HG02943 (cell line): Measurements from ENCODE around the gene B3GAT1.

Experiments
- ATAC-seq: cut with Tn5 transposase; IDR thresholded peaks from one replicate; pipeline ENCODE4 v1.9.1; 2021; ENCODE audit warnings: mild to moderate bottlenecking, low read depth, moderate library complexity; ENCODE audit not compliant: unreplicated experiment

B3GAT1 gene

DNA sequence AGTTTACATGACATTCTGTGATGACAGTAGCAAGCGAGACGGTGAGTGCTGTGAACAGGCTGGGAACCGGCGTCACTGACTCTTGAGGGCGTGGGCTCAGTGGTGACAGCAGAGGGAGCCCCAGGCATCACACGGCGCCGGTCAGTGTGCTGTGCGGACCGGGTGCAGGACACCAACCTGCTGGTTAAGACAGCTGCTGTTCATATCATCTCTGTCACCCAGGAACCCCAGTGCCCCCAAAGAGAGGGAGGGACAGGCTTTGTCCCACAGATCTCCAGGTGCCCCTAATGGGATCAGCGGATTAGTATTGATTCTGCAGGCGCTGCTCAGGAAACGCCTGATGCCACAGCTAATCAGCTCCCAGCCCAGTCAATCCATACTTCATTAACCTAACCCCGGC lies 18.4 kb downstream of the B3GAT1 start:
- ATAC-seq = no peak

DNA sequence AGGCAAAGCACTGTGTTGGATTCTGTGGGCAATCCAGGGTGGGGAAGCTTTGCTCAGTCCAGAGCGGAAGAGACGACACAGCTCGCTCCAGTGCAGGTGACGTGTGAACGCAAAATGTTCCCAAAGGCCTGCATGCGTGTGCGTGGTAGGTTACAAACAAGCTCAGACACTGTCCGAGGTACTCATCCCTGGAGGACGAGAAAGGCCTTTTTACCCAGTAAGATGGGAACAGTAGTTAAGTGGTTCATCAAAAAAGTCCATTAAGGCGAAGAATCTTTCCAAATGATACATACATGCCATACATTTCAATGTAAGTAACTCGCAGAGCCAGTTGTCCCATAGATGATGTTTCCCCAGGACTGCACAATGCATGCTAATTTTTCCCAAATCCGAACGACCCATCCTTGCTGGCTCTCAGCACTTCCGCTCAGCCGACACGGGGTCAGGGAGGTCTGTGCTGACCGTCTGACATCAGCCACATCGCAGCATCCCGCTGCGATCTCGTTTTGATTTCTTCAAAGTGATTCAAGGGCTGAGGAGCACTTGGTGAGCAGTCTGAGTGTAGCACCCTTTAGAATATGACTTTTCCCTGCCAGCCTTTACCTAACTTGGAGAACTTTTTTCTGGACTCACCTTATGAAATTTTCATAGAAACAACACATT lies 19.0 kb downstream of the B3GAT1 start:
- no peak for ATAC-seq

DNA sequence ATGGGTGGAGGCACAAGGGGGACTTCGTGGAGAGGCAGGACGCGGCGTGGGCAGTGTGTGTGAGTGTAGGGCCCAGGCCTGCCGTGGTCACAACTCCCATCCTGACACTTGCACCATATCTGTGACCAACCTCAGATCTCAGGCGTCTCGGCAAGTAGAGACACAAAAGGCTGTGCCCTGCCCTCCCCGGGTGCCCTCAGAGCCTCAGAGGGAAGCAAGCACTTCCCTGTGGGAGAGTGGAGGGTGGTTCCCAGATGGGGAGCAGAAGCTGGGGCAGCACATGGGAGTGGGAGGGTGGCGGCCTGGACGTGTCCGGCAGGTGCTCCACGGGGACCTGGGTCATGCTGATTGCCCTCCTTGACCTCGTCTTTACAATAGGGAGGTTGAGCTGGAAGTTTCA lies 20.4 kb downstream of the B3GAT1 start:
- ATAC-seq = no peak

DNA sequence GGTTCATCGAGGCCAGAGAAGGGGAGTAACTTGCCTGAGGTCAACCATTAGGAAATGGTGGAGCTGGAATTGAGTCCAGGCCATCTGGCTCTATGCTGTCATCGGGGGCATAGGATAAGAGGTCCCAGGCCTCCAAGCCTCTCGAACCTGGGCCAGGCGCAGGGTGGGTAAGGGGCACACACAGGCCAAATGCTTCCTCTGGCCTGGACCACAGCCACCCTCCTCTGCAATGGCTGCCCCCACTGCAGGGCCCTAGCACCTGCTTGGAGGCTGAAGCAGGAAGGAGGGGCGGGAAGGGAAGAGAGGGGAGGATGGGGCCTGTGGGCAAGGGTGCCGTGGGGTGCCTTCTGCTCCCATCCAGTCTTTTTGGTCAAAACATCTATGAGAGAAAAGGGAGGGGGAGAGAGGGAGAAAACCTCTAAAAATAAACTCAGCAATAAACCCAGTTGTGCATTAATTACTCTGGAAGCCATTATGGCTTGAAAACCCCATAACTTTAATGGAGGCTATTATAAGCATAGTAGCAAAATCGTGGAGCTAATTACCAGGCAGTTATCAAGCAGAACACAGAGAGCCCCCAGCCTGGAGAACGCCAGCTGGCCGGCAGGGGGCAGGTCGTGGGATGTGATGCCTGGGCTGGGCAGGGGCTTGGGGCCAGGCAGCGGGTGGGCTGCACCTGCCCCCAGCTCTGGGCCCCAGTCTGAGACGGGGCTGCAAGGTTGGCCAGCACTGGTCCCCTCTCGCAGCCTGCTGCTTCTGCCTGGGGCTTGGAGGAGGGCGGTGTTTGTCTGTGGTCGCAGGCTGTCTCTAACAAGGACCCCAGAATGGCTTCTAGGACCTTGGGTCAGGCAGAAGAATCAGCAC lies 21.1 kb downstream of the B3GAT1 start:
- no peak for ATAC-seq

DNA sequence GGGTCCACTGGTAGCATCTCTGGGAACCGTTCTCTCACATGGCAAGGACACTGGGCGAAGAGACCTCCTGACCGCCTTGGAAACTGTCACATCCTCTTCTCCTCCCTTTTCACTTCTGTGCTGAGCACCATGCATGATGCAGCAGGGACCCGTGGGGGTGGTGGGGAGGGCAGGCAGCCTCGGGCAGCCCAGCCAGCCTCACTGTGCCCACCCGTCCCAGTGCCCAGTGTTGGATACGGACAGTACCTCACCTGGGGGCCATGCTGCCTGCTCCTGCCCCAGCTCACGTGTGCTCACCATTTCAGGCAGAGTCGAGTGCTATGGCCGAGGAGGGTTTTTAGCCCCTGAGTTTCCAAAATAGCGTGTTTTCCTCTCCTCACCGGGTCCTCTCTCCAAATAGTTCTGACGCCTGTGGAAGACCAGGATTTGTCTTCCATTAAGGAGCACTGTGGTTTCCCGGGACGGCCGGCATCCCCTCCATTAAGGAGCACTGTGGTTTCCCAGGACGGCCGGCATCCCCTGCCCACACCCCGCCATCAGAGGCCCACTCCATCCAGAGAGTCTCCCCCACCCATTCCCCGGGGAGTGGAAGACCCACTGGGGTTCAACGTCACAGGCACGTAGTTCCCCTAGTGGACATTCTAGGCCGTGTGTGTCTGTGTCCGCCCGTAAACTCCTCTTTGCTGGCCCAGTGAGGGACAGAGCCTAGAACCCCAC lies 22.4 kb downstream of the B3GAT1 start:
- ATAC-seq = no peak

DNA sequence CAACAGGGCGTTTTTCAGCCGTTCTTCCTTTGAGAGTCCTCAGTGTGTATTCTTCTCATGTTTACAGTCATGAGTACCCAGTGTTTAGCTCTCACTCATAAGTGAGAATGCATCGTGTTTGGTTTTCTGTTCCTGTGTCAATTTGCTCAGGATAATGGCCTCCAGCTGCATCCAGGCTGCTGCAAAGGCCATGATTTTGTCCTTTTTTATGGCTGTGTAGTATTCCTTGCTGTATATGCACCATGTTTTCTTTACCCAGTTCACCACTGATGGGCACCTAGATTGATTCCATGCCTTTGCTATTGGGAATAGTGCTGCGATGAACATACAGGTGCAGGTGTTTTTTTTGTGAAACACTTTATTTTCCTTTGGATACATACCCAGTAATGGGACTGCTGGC lies 23.5 kb downstream of the B3GAT1 start:
- ATAC-seq = no peak

DNA sequence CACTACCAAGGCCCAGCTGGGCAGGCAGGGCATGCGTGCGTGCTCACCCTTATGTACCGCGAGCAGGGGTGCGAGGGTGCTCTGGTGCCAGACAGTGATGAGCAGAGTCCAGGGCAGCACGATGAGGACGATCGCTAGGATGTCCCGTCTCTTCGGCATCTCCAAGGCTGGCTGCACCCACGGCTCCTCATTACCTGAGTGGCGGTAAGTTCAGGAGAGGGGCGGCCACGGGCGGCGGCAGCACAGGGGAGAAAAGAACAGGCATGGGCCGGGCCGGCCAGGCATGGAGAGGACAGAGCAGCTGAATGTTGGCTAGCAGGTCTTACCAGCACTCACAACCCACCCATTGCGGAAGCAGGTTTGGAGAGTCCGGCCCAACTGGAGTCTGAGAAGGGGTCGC lies 24.5 kb downstream of the B3GAT1 start:
- ATAC-seq = no peak

DNA sequence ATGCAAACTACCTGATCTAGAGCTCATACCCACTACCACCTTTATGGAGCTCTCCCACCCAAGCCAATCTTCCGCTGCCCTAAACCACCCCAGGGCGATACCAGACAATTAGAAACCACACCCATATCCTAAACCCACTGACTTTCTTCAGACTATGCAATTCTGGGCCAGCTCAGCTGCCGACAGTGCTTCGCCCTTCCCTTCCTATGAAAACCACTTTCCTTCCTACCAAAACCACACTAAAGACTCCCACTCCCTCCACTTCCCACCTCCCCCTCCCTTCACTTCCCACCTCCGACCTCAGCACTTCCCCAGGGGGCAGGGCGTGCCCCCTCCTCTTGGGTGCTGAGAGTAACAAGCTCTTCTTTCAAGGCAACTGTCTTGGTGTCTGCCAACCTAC lies 25.1 kb downstream of the B3GAT1 start:
- ATAC-seq = no peak

DNA sequence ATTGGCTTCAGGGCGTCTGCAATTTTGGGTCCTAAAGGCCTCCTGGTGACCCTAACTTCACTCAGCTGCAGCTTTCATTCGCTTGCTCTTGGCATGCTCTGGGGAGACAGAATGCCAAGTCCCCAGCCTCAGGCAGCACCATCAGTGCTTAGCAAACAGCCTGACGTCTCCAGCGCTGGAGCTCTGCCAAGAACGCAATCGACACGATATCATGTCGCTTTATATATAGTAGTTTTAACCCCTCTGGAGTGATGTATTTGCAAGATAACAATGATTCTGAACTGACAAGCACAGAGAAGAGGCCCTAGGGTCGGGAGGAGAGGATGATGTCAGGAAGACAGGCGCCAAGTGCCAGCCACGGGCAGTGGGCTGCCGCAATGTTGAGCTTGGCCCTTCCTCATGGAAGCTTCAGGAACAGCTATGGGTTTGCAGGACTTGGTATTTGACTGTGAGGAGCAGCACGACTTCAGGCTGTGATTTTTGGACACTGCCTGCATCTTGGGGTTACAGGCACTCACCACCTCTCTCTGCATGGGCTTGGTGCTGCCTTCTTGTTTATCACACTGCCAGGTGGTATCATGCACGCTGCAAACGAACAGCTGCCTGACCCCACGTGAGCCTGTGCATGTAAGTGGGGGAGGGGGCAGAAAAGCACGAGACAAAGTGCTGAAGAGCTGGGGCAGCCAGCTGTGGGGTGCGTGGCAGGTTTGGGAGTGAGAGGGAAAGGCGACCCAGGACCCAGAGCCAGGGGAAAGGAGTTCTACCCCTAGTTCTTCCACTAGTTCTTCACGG lies 26.1 kb downstream of the B3GAT1 start:
- no peak for ATAC-seq

DNA sequence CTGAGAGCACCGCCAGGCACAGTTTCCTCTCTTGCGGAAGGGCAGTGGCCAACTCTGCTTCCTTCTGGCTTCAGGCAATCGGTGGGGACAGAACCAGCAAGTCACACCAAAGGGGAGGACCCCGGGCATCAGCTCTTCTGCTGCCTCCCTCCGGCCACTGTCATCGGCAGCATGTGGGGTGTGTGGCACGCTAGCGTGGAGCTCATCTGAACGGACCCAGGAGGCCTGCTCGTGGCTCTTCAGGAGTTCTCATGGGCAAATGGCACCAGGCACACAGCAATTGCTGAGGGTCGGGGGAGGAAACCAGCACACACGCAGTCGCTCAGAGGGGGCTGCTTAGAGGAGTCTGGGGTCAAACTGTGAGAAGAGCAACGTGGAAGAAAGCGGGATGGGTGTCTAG lies 26.9 kb downstream of the B3GAT1 start:
- no peak for ATAC-seq

DNA sequence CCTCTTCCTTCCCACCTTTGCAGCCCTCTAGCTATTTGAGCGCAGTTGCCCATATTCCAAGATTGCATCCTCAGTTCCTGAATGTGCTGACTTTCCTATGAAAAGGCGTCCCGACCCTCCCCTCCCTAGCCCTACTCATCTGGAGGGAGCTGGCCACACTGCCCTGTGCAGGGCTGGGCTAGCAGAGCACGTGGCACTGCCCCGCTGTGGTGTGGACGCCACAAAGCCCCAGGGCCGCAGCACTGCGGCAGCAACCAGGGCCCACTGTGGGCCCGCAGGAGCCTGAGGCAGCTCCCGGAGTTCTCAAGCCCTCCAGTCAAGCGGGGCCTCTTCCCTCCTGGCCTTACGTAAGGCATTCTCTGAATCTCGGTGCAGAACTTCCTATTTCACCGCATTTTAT lies 27.6 kb downstream of the B3GAT1 start:
- no peak for ATAC-seq

DNA sequence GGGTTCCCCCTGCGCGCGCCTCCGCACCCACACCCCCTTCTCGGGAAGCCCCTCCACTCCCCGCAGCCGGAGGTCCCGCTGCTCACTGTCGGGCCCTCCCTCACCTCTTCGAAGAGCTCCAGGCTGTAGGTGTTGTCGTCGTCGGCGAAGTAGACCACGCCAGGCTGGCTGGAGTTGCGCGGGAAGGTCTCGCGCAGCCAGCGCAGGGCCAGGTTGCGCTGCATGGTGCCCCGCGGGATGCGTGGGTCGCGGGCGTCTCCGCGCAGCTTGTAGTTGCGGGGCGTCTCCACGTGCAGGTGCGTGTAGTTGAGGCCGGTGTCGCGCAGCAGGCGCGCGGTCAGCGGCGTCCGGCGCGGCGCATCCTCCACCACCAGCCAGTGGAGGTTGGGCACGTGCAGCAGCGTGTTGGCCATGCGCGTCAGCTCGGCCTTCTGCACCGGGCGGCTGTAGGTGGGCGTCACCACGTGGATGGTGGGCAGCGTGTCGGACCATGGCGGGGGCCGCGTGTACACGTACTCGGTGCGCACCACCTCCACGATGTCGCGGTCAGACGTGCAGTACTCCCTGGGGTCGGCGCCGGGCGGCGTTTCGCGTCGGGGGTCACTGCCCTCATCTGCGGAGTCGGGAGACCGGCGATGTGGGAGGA lies 28.3 kb downstream of the B3GAT1 start:
- ATAC-seq = no peak

DNA sequence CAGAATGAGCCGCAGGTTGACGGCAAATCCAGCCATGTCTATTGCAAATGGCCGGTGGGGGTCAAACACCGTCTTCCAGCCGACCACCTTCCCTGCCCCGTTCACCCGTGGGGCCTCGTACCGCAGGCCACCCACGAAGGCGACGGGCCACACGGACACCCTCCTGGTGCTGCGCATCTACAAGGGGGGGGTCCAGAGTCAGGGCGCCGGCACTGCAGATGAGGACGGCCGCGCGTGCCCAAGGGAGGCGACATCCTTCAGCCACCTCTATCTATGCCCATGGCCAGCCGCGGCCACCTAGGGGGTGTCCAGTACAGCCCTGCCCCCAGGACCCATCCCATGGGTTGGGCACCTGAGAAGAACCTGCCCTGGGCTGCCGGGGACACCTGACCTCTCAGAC lies 29.2 kb downstream of the B3GAT1 start:
- no peak for ATAC-seq

DNA sequence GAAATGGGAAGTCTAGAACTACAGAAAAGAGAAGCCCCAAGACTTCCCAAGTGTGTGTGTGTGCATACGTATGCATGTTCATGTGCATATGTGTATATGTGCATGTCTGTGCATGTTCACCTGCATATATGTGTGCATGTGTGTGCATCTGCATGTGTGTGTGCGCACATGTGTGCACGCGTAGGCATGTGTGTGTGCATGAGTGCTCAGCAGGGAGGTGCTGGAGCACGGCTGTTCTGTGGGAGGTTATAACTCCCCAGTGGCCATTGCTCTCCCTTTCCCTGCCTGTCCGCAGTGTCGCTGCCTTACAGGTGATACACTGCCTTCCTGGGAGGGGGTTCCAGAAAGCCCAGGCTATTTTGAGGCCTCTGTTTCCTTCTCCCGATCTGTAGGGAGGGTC lies 29.8 kb downstream of the B3GAT1 start:
- ATAC-seq = no peak

DNA sequence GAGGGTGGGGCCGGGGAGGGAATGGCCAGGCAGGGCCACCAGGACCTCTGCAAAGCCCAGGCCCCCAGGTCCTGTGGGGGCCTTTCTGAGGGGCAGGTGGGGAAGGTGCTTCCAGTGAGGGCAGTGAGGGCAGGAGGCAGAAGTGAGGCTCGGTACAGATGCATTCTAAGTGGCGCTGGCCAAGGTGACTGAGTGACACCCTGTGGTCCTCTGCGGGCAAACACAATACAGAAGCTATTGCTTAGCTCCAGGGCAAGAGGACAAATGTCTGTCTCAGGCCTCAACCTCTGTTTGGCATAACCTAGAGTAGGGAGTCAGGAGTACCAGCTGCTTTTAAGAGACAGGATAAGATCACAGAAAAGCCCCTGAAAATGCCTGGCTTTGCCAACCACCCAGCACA lies 31.3 kb downstream of the B3GAT1 start:
- ATAC-seq = no peak

DNA sequence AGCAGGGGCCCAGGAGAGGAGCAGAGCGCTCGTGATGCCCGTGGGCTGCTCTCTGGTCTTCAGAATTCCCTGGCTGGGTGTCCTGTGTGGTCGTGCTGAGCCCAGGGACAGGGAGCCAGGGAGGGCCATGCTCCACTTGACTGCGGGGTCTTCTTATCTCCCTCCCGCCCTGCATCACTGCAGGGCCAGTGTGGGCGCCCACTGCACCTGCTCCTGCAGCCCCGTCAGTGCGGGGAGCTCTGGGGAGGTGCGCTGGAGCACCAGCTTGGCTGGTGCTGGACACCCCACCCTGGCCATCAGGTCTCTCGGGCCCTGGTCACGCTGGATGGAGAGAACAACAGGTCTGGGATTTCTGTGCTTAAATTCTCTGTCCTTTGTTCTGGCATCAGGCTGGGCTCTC lies 31.8 kb downstream of the B3GAT1 start:
- no peak for ATAC-seq

DNA sequence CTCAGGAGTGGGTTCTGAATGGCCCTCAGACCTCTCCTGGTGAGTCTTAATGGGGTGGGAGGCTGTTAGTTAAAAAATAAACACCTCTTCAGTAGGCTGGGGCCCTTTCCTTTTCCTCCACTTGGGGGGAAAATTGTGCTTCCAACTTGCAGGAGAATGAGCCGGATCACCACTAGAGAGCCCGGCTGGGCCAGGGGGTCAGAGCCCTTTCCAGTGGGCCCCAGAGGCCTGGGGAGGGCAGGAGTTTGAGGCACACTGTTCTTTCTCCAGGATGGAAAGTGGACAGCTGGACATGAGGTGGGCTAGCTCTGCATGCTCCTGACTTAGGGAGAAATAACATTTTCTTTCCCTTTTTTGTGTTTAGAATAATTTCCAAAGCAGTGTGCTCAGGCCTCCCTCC lies 32.8 kb downstream of the B3GAT1 start:
- no peak for ATAC-seq

DNA sequence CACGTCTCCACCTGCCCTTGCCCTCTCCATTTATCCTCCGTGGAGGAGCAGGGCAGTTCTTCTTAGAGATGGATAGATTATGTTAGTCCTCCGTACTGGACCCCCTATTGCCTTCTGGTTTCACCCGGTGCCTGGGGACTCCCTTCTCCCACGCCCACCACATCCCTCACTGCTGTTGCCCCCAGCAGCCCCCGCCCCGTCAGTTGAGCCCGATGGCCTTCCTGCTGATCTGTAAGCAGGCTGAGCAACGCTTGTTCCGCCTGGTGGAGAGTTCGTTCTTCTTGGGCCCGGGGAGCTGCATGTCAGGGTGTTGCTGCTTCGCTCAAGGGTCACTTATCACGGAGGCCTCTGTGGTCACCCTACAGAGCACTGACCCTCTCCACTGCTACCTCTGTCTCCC lies 34.2 kb downstream of the B3GAT1 start:
- no peak for ATAC-seq

DNA sequence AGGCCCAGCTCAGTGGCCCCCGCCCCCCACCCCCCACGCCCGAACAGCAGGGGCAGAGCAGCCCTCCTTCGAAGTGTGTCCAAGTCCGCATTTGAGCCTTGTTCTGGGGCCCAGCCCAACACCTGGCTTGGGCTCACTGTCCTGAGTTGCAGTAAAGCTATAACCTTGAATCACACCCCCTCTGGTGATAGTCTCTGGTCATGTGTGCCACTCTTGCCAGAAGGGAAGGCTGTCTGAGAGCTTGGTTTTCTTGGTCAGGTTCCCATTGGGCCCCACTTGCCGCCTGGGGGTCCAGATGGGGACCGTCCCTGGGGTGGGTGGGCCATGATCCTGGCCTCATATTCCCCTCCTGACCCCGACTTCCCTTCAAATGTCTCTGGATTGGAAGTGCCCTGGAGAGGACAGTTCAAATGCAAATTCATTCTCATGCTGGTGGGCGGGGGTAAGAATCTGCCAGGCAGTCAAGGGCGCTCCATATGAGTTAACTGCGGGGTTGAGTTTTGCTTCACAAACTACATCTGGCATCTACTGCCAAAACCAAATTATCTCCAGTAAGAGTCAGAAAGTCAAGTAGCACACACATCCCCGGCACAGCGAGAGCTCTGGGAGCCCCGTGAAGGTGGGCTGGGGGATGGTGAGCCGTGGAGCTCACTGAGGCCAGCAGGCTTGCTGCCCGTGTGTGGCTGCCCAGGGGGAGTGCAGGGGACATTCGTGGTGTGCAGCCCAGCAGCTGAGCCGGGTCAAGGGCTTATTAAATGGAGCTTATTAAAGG lies 35.7 kb downstream of the B3GAT1 start:
- no peak for ATAC-seq
